CD14-positive monocyte (primary cell): ENCODE data around the gene LRBA. TPM values are rescaled to one million over a fixed set of nuclear protein-coding genes. Genes with fewer than 3 reads are reported as not detected.

Experiments
- DNase-seq, 3 donors: peaks; one replicate each; pipeline ENCODE4 v3.0.0-alpha.2; 2011 to 2022
- H2AFZ ChIP-seq: 2 replicates; pipeline ENCODE4 v1.6.0; 2012; ENCODE audit warnings: mild to moderate bottlenecking, low read depth, low read length, inconsistent platforms; ENCODE audit not compliant: insufficient read depth, poor library complexity, severe bottlenecking
- H3K27ac ChIP-seq, 2 donors: 1 replicate in 1 of 2; 2 replicates in 1 of 2; pipeline ENCODE4 v1.5.1; 2012 to 2013; ENCODE audit warnings: low read length in 2 of 2, control low read depth in 1 of 2, inconsistent platforms in 1 of 2, low read depth in 1 of 2, mild to moderate bottlenecking in 1 of 2
- H3K27me3 ChIP-seq, 2 donors: one replicate each; pipeline versions ENCODE4 v1.6.0 to v1.6.1; 2011 to 2013; ENCODE audit warnings: low read length in 2 of 2; ENCODE audit not compliant: control insufficient read depth in 2 of 2, insufficient read depth in 2 of 2
- H3K36me3 ChIP-seq, 2 donors: replicated peaks in 1 of 2; 1 replicate in 1 of 2; 2 replicates in 1 of 2; pipeline versions ENCODE4 v1.5.1 to v1.6.1; 2012 to 2013; ENCODE audit warnings: low read length in 2 of 2, control low read depth in 1 of 2, inconsistent platforms in 1 of 2, mild to moderate bottlenecking in 1 of 2; ENCODE audit not compliant: insufficient read depth in 2 of 2, control insufficient read depth in 1 of 2
- H3K4me1 ChIP-seq, 2 donors: 1 replicate in 1 of 2; 2 replicates in 1 of 2; pipeline versions ENCODE4 v1.5.1 to v1.6.1; 2012 to 2013; ENCODE audit warnings: low read length in 2 of 2, control low read depth in 1 of 2, inconsistent platforms in 1 of 2, mild to moderate bottlenecking in 1 of 2, moderate library complexity in 1 of 2; ENCODE audit not compliant: insufficient read depth in 2 of 2, control insufficient read depth in 1 of 2
- H3K4me2 ChIP-seq: replicated peaks from 2 replicates; pipeline ENCODE3; 2012; ENCODE audit warnings: low read length, moderate library complexity, mild to moderate bottlenecking; ENCODE audit not compliant: poor library complexity, severe bottlenecking; ENCODE audit errors: extremely low read depth
- H3K4me3 ChIP-seq, 3 experiments: fragments of 200-600 bp in 1 of 3; sonication (generic) in 1 of 3; replicated peaks in 1 of 3; 1 replicate in 2 of 3; 2 replicates in 1 of 3; pipeline ENCODE4 v1.5.1; 2011 to 2013; ENCODE audit warnings: low read length in 3 of 3, mild to moderate bottlenecking in 3 of 3, control low read depth in 2 of 3, low read depth in 2 of 3, inconsistent platforms in 1 of 3, moderate library complexity in 1 of 3
- H3K79me2 ChIP-seq: 2 replicates; pipeline ENCODE4 v1.6.0; 2012; ENCODE audit warnings: mild to moderate bottlenecking, control low read depth, inconsistent platforms, low read length, moderate library complexity; ENCODE audit not compliant: insufficient read depth
- H3K9ac ChIP-seq: 2 replicates; pipeline ENCODE4 v1.6.0; 2017; ENCODE audit warnings: low read length, mild to moderate bottlenecking; ENCODE audit not compliant: insufficient read depth, poor library complexity, severe bottlenecking
- H3K9me3 ChIP-seq, 2 donors: replicated peaks in 1 of 2; 1 replicate in 1 of 2; 2 replicates in 1 of 2; pipeline versions ENCODE4 v1.5.1 to v1.6.1; 2012 to 2013; ENCODE audit warnings: low read length in 2 of 2, control low read depth in 1 of 2; ENCODE audit not compliant: control insufficient read depth in 1 of 2, insufficient read depth in 1 of 2
- H4K20me1 ChIP-seq: 2 replicates; pipeline ENCODE4 v1.6.0; 2012; ENCODE audit warnings: mild to moderate bottlenecking, low read length, control low read depth, moderate library complexity; ENCODE audit not compliant: insufficient read depth
- H3K27ac Mint-ChIP-seq, 7 donors: one replicate each; pipeline ENCODE4 v1.8.0; 2020; ENCODE audit warnings: mild to moderate bottlenecking in 7 of 7, mixed read lengths in 7 of 7, moderate library complexity in 6 of 7, inconsistent platforms in 2 of 7
- H3K27me3 Mint-ChIP-seq, 3 donors: one replicate each; pipeline ENCODE4 v1.8.0; 2021 to 2022; ENCODE audit warnings: low read depth in 3 of 3, mild to moderate bottlenecking in 3 of 3, mixed read lengths in 3 of 3, moderate library complexity in 3 of 3, inconsistent platforms in 1 of 3
- H3K36me3 Mint-ChIP-seq, 2 donors: one replicate each; pipeline ENCODE4 v1.8.0; 2020; ENCODE audit warnings: mixed read lengths in 2 of 2, inconsistent platforms in 1 of 2, mild to moderate bottlenecking in 1 of 2
- H3K4me1 Mint-ChIP-seq: one replicate; pipeline ENCODE4 v1.8.0; 2020; ENCODE audit warnings: mild to moderate bottlenecking, mixed read lengths
- H3K4me3 Mint-ChIP-seq, 2 donors: one replicate each; pipeline ENCODE4 v1.8.0; 2020; ENCODE audit warnings: mild to moderate bottlenecking in 2 of 2, mixed read lengths in 2 of 2, moderate library complexity in 1 of 2
- H3K9me3 Mint-ChIP-seq, 7 donors: one replicate each; pipeline ENCODE4 v1.8.0; 2020 to 2022; ENCODE audit warnings: mixed read lengths in 7 of 7, mild to moderate bottlenecking in 6 of 7, moderate library complexity in 6 of 7, inconsistent platforms in 2 of 7
- WGBS: methylation state at CpG from one replicate; pipeline ENCODE4 v1.1.5; 2013; ENCODE audit warnings: missing lambda C conversion rate; ENCODE audit not compliant: insufficient coverage; 5-methylcytosine and 5-hydroxymethylcytosine counted together
- intact Hi-C, 2 donors: fragments of 100-400 bp; cut with micrococcal nuclease; formaldehyde crosslinking; loops; one replicate each; pipeline versions ENCODE4 v1.15.0 to v1.15.1; 2023
- polyA plus RNA-seq, 3 donors: library from polyadenylated mRNA; depleted of rRNA in 1 of 3; unstranded in 2 of 3; stranded (reverse) in 1 of 3; fragments of 300-500 nt in 2 of 3; fragments of >200 nt in 1 of 3; fragmentation: Illumina TruSeq in 2 of 3; gene quantifications; 1 replicate in 2 of 3; 2 replicates in 1 of 3; pipeline ENCODE4 v1.2.3, GENCODE V29; 2012 to 2021
- TF ChIP-seq, protein P1 (sequence below): fragments of 200-600 bp; IDR thresholded peaks from one replicate; pipeline ENCODE4 v1.8.0; 2022; ENCODE audit warnings: antibody characterized with exemption, mild to moderate bottlenecking

The LRBA gene
- polyA plus RNA-seq, 3 donors: 1.5 to 5.5 (median 4.4) TPM

DNA sequence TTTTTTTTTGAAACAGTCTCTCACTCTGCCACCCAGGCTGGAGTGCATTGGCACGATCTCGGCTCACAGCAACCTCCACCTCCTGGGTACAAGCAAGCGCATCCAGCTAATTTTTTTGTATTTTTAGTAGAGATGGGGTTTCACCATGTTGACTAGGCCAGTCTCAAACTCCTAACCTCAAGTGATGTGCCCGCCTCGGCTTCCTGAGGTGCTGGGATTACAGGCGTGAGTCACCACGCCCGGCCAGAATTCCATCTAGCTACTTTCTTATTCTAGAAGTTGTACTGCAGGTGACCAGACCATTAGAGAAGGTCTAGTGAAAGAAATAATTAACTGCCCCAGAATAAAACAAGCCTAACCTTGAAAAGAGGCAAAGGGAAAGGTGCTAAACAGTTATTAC, 2.3 kb downstream of the LRBA start:
- peaks cover 11% of the 10 kb centered on the region for H3K79me2 ChIP-seq
- no peaks in the 10 kb centered on the region for H3K27me3 ChIP-seq
- no peaks in the 10 kb centered on the region for H3K9me3 ChIP-seq
- no peak overlapping the region for H3K27ac ChIP-seq
- H3K9me3 Mint-ChIP-seq: peaks cover 0 to 2% (median 0%) of the 10 kb centered on the region in 7 donors
- WGBS: no CpG with 5 or more reads among the region's 8 CpGs
- no peak overlapping the region for H3K9ac ChIP-seq
- intact Hi-C loops: no loop called here
- H2AFZ ChIP-seq: no peak overlapping the region
- H3K4me1 Mint-ChIP-seq: peaks cover 30% of the 10 kb centered on the region
- H3K27me3 Mint-ChIP-seq: peaks cover 0 to 9% (median 3%) of the 10 kb centered on the region in 3 donors
- peak overlapping the region in 1 of 2 donors; percentile 57 for H3K4me3 Mint-ChIP-seq
- H3K4me1 ChIP-seq: peaks cover 28 to 35% of the 10 kb centered on the region in 2 donors
- H3K4me3 ChIP-seq: no peak overlapping the region
- TF ChIP-seq, protein P1, sequence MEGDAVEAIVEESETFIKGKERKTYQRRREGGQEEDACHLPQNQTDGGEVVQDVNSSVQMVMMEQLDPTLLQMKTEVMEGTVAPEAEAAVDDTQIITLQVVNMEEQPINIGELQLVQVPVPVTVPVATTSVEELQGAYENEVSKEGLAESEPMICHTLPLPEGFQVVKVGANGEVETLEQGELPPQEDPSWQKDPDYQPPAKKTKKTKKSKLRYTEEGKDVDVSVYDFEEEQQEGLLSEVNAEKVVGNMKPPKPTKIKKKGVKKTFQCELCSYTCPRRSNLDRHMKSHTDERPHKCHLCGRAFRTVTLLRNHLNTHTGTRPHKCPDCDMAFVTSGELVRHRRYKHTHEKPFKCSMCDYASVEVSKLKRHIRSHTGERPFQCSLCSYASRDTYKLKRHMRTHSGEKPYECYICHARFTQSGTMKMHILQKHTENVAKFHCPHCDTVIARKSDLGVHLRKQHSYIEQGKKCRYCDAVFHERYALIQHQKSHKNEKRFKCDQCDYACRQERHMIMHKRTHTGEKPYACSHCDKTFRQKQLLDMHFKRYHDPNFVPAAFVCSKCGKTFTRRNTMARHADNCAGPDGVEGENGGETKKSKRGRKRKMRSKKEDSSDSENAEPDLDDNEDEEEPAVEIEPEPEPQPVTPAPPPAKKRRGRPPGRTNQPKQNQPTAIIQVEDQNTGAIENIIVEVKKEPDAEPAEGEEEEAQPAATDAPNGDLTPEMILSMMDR: no peak
- H3K4me2 ChIP-seq: peak overlapping the region; percentile 5
- no peaks in the 10 kb centered on the region for H4K20me1 ChIP-seq
- H3K36me3 Mint-ChIP-seq: no peaks in the 10 kb centered on the region
- no peaks in the 10 kb centered on the region for H3K36me3 ChIP-seq
- no peak for DNase-seq
- H3K27ac Mint-ChIP-seq: no peak overlapping the region

DNA sequence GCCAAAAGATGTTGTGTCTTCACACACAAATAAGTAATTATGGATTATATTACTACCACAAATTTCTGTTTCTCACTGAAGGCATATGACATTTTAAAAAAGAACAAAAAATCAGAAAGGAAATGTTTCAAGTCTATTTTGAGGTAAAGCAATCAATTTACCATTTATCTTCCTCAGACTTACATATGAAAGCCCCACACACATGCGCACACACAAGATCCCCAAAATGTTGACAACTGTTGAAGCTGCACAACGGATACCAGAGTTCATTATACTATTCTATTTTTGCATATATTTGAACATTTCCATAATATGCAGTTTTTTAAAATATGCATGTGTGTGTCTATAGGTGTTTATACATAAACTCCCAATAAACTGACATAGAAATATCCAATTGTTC, 2.7 kb downstream of the LRBA start:
- H2AFZ ChIP-seq: no peak overlapping the region
- Mint-ChIP-seq H3K27ac (no peak overlapping the region), H3K4me3 (no peak overlapping the region), H3K4me1 (peaks cover 30% of the 10 kb centered on the region), H3K36me3 (peaks cover 0 to 2% of the 10 kb centered on the region in 2 donors), H3K9me3 (peaks cover 0 to 2% (median 0%) of the 10 kb centered on the region in 7 donors), H3K27me3 (peaks cover 0 to 9% (median 3%) of the 10 kb centered on the region in 3 donors)
- no peaks in the 10 kb centered on the region for H4K20me1 ChIP-seq
- no peak for DNase-seq
- no CpG with 5 or more reads among the region's 2 CpGs for WGBS
- peaks cover 28 to 35% of the 10 kb centered on the region in 2 donors for H3K4me1 ChIP-seq
- TF ChIP-seq, protein P1: no peak
- peaks cover 11% of the 10 kb centered on the region for H3K79me2 ChIP-seq
- H3K27ac ChIP-seq: no peak overlapping the region
- no peak overlapping the region for H3K9ac ChIP-seq
- no peaks in the 10 kb centered on the region for H3K27me3 ChIP-seq
- intact Hi-C loops: no loop called here
- H3K36me3 ChIP-seq: no peaks in the 10 kb centered on the region
- no peak overlapping the region for H3K4me3 ChIP-seq
- no peaks in the 10 kb centered on the region for H3K9me3 ChIP-seq
- H3K4me2 ChIP-seq: peak overlapping the region; percentile 5
